GM13976 (cell line): ENCODE measurements around the gene RNPS1.

ENCODE experiments used
- DNase-seq: peaks from one replicate; pipeline ENCODE4 v3.0.0; 2012; ENCODE audit warnings: low spot score
- CTCF ChIP-seq: IDR thresholded peaks from 2 replicates; pipeline ENCODE4 v1.5.1; 2012; ENCODE audit warnings: borderline replicate concordance, mild to moderate bottlenecking; ENCODE audit not compliant: insufficient read depth; ENCODE audit errors: extremely low read depth, missing control alignments, control extremely low read depth
- in situ Hi-C: fragments of 300-500 bp; cut with MboI; formaldehyde crosslinking; loops from one replicate; pipeline ENCODE4 v1.12.0; 2022; ENCODE audit warnings: low sequenced_read_pairs, mixed read lengths, inconsistent platforms; ENCODE audit not compliant: unreplicated experiment

Gene RNPS1

GRCh38 chr16:2276368-2277195 lies 8.7 kb upstream of the RNPS1 start:
- TF ChIP-seq CTCF = no peak
- no peak for DNase-seq
- in situ Hi-C loops = no loop called here

- in situ Hi-C loops = no loop called here
- TF ChIP-seq CTCF = no peak
- DNase-seq = no peak
These were observed 7.8 kb upstream of the RNPS1 start for GRCh38 chr16:2275476-2276367.

- in situ Hi-C loops = no loop called here
- DNase-seq = no peak
- TF ChIP-seq CTCF = no peak
These were observed 6.0 kb upstream of the RNPS1 start for GRCh38 chr16:2273931-2274330.

GRCh38 chr16:2273484-2273883 lies 5.6 kb upstream of the RNPS1 start:
- in situ Hi-C loops = no loop called here
- no peak for TF ChIP-seq CTCF
- no peak for DNase-seq

- in situ Hi-C loops = no loop called here
- no peak for TF ChIP-seq CTCF
- DNase-seq = no peak
These were observed 4.0 kb upstream of the RNPS1 start for GRCh38 chr16:2271848-2272461.
